CD4-positive, alpha-beta T cell (primary cell): Measurements from ENCODE around the gene GDF7. TPM values are rescaled to one million over a fixed set of nuclear protein-coding genes. Genes with fewer than 3 reads are reported as not detected.

Source experiments
- ATAC-seq: fragments of 200-7000 bp; cut with Tn5 transposase; one replicate; pipeline ENCODE4 v1.10.0; 2022; ENCODE audit warnings: mild to moderate bottlenecking; ENCODE audit not compliant: poor library complexity
- CTCF ChIA-PET: fragments of 350-600 bp; sonication (Branson Sonifier 250); formaldehyde crosslinking; loops from one replicate; lab custom pipeline; 2021; ENCODE audit warnings: antibody characterized with exemption, inconsistent platforms; lab: Charles Lee
- POLR2A ChIA-PET: fragments of 350-600 bp; sonication (Branson Sonifier 250); formaldehyde crosslinking; loops from one replicate; lab custom pipeline; 2021; ENCODE audit warnings: antibody characterized with exemption, inconsistent platforms; lab: Charles Lee
- DNase-seq, 14 experiments: peaks; one replicate each; pipeline ENCODE4 v3.0.0-alpha.2; 2013 to 2020; ENCODE audit warnings: mixed read lengths in 2 of 14
- H3K27ac ChIP-seq, 2 donors: one replicate each; pipeline versions ENCODE4 v1.5.1 to v1.7.0; 2013; ENCODE audit warnings: low read length in 2 of 2, low read depth in 1 of 2, mild to moderate bottlenecking in 1 of 2
- H3K27me3 ChIP-seq, 2 experiments: 1 replicate in 1 of 2; 2 replicates in 1 of 2; pipeline versions ENCODE4 v1.6.1 to v1.7.0; 2013; ENCODE audit warnings: low read length in 2 of 2, control low read depth in 1 of 2, mild to moderate bottlenecking in 1 of 2, moderate library complexity in 1 of 2; ENCODE audit not compliant: insufficient read depth in 2 of 2, control insufficient read depth in 1 of 2
- H3K36me3 ChIP-seq: one replicate; pipeline ENCODE4 v1.6.1; 2013; ENCODE audit warnings: low read length, control low read depth; ENCODE audit not compliant: insufficient read depth
- H3K4me1 ChIP-seq: one replicate; pipeline ENCODE4 v1.6.1; 2013; ENCODE audit warnings: low read length, control low read depth; ENCODE audit not compliant: insufficient read depth
- H3K4me3 ChIP-seq: one replicate; pipeline ENCODE4 v1.5.1; 2013; ENCODE audit warnings: mild to moderate bottlenecking, low read length, moderate library complexity
- H3K9me3 ChIP-seq, 2 experiments: 1 replicate in 1 of 2; 2 replicates in 1 of 2; pipeline versions ENCODE4 v1.6.1 to v1.7.0; 2013; ENCODE audit warnings: low read length in 2 of 2, mild to moderate bottlenecking in 2 of 2, control low read depth in 1 of 2, moderate library complexity in 1 of 2; ENCODE audit not compliant: control insufficient read depth in 1 of 2, insufficient read depth in 1 of 2
- H3K27ac Mint-ChIP-seq: one replicate; pipeline ENCODE4 v1.8.0; 2020; ENCODE audit warnings: mixed read lengths
- H3K27me3 Mint-ChIP-seq: one replicate; pipeline ENCODE4 v1.8.0; 2021; ENCODE audit warnings: mixed read lengths
- H3K36me3 Mint-ChIP-seq: one replicate; pipeline ENCODE4 v1.8.0; 2021; ENCODE audit warnings: low read depth, mixed read lengths
- H3K4me1 Mint-ChIP-seq: one replicate; pipeline ENCODE4 v1.8.0; 2021; ENCODE audit warnings: low read depth, mixed read lengths
- H3K4me3 Mint-ChIP-seq: one replicate; pipeline ENCODE4 v1.8.0; 2020; ENCODE audit warnings: mild to moderate bottlenecking, mixed read lengths
- H3K9me3 Mint-ChIP-seq: one replicate; pipeline ENCODE4 v1.8.0; 2020; ENCODE audit warnings: mixed read lengths
- CTCF ChIP-seq: fragments of 200-600 bp; IDR thresholded peaks from one replicate; pipeline ENCODE4 v1.8.0; 2022; ENCODE audit warnings: antibody characterized with exemption, mild to moderate bottlenecking
- intact Hi-C, 2 experiments: fragments of 100-400 bp; cut with DNase I in 1 of 2; cut with micrococcal nuclease in 1 of 2; formaldehyde crosslinking; loops; one replicate each; pipeline versions ENCODE4 v1.15.1 to v1.9.0; 2023 to 2025; cut with DNase I, micrococcal nuclease
- total RNA-seq, 174 experiments: library from RNA in 2 of 174; stranded (reverse) in 2 of 174; gene quantifications; one replicate each; pipeline ENCODE4 v1.2.3 and lab custom pipeline; 2021 to 2026

Gene GDF7
- total RNA-seq, 2 experiments from 2014 or later: 0.05 to 0.14 TPM

GRCh38 chr2:20664431-20665242, 2.3 kb upstream of the GDF7 start:
- intact Hi-C loops: loop anchor here (5.0 to 10.0 kb wide), 2 partner anchors 160 to 648 kb away; partner anchors contain the start of gene LDAH (in 1 of the 2)

DNA sequence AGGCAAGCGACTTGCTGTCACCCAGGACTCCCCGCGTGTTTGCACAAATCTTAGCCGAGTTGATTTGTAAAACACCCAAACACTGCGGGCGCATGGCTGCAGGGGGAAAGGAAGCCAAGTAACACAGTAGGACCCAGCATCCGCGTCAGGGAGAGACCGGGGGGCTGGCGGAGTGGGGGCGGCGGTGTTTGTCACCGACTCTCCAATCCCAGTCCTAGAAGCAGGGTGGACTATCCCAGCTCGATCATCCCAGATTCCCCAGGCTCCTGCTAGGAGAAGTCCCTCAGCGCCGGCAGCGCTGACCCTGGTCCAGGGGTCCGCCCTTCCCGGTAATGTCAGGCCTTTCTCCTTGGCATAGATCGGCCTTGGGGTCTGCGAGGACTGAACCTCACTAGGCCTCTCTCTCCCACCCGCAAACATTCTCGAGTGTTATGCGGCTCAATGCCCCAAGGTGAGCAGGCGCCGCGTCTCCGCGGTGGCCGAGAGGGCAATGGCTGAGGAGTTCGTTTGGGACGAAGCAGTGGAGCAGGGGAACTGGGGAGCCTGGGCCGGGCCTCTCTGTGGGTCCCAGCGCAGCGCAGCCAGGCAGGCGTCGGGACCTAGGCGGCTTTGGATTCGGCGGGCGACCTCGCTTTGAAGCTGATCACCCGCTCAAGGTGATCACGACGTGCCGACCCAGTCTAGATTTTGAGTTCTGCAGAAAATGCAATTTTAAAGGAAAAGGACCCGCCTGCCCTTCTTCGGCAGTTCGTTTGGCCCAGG, 1.5 kb upstream of the GDF7 start:
- POLR2A ChIA-PET: interaction anchor here (1.0 to 1.9 kb wide), 4 partner anchors 10 to 219 kb away, joined by 3 to 8 read pairs (median 4); partner anchors contain the start of genes HS1BP3 and RHOB
- no peaks in the 10 kb centered on the region for H3K36me3 ChIP-seq
- no peak for TF ChIP-seq CTCF
- no peaks in the 10 kb centered on the region for H3K36me3 Mint-ChIP-seq
- intact Hi-C loops: loop anchor here in 1 of 2 experiments (10.0 kb wide), 1 partner anchor 159 kb away; the partner anchor contains the start of gene LDAH
- H3K27ac ChIP-seq: no peak overlapping the region
- peaks cover 29% of the 10 kb centered on the region for H3K4me1 Mint-ChIP-seq
- peaks cover 0 to 32% of the 10 kb centered on the region in 2 experiments for H3K9me3 ChIP-seq
- DNase-seq (peak in 2 of 14 experiments; percentile 21 to 28), ATAC-seq (no peak)
- peaks cover 86% of the 10 kb centered on the region for H3K27me3 Mint-ChIP-seq
- peaks cover 44% of the 10 kb centered on the region for H3K4me1 ChIP-seq
- CTCF ChIA-PET: interaction anchor here (1.6 to 8.0 kb wide), 2 partner anchors 15 to 298 kb away, joined by 5 to 52 read pairs; partner anchors contain the start of gene HS1BP3
- H3K9me3 Mint-ChIP-seq: no peaks in the 10 kb centered on the region
- peak overlapping the region; percentile 85 for H3K4me3 Mint-ChIP-seq
- peak overlapping the region; percentile 44 for H3K4me3 ChIP-seq
- H3K27me3 ChIP-seq: peaks cover 82 to 89% of the 10 kb centered on the region in 2 experiments
- H3K27ac Mint-ChIP-seq: no peak overlapping the region

More at GRCh38 chr2:20664431-20665242, 2.3 kb upstream of the GDF7 start:
- H3K36me3 Mint-ChIP-seq: no peaks in the 10 kb centered on the region
- POLR2A ChIA-PET: no interaction called here
- H3K4me3 Mint-ChIP-seq: peak overlapping the region; percentile 27
- no peak for TF ChIP-seq CTCF
- H3K9me3 Mint-ChIP-seq: no peaks in the 10 kb centered on the region
- Histone ChIP-seq H3K4me1 (peaks cover 37% of the 10 kb centered on the region), H3K4me3 (no peak overlapping the region), H3K27me3 (peaks cover 74 to 84% of the 10 kb centered on the region in 2 experiments), H3K27ac (no peak overlapping the region), H3K36me3 (no peaks in the 10 kb centered on the region), H3K9me3 (peaks cover 0 to 25% of the 10 kb centered on the region in 2 experiments)
- ATAC-seq (no peak), DNase-seq (no peak)
- peaks cover 29% of the 10 kb centered on the region for H3K4me1 Mint-ChIP-seq
- CTCF ChIA-PET: interaction anchor here (8.0 kb wide), 1 partner anchor 14 kb away, joined by 52 read pairs; the partner anchor contains the start of gene HS1BP3
- no peak overlapping the region for H3K27ac Mint-ChIP-seq
- peaks cover 85% of the 10 kb centered on the region for H3K27me3 Mint-ChIP-seq

DNA sequence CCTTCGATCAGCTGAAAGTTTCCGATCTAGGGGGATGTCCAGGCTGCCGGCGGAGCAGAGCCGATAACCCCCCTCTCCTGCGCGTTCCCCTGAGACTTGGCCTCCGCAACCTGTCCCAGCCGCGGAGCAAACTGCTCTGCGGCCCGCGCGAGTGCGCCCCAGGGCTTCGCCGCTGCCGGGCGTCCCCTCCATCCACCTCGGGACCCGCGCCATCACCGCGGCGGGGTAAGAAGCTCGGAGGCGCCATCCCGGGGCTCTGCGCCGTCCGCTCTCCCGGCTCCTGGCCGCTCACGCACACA, 990 bp upstream of the GDF7 start:
- Mint-ChIP-seq H3K4me3 (peak overlapping the region; percentile 85), H3K9me3 (no peaks in the 10 kb centered on the region), H3K27ac (no peak overlapping the region), H3K4me1 (peaks cover 29% of the 10 kb centered on the region), H3K27me3 (peaks cover 80% of the 10 kb centered on the region), H3K36me3 (no peaks in the 10 kb centered on the region)
- H3K4me1 ChIP-seq: peaks cover 44% of the 10 kb centered on the region
- POLR2A ChIA-PET: interaction anchor here (1.0 to 1.9 kb wide), 4 partner anchors 9 to 219 kb away, joined by 3 to 8 read pairs (median 4); partner anchors contain the start of genes HS1BP3 and RHOB
- no peaks in the 10 kb centered on the region for H3K36me3 ChIP-seq
- ATAC-seq (peak; percentile 15), DNase-seq (peak in 2 of 14 experiments; percentile 32 to 35)
- H3K27me3 ChIP-seq: peaks cover 82 to 88% of the 10 kb centered on the region in 2 experiments
- intact Hi-C loops: loop anchor here in 1 of 2 experiments (10.0 kb wide), 1 partner anchor 159 kb away; the partner anchor contains the start of gene LDAH
- CTCF ChIA-PET: interaction anchor here (1.6 to 8.0 kb wide), 2 partner anchors 15 to 297 kb away, joined by 5 to 52 read pairs; partner anchors contain the start of gene HS1BP3
- peak overlapping the region; percentile 44 for H3K4me3 ChIP-seq
- H3K9me3 ChIP-seq: peaks cover 0 to 33% of the 10 kb centered on the region in 2 experiments
- H3K27ac ChIP-seq: no peak overlapping the region
- TF ChIP-seq CTCF: no peak
